Measurements from ENCODE around the gene PDE1C.

PDE1C gene

DNA sequence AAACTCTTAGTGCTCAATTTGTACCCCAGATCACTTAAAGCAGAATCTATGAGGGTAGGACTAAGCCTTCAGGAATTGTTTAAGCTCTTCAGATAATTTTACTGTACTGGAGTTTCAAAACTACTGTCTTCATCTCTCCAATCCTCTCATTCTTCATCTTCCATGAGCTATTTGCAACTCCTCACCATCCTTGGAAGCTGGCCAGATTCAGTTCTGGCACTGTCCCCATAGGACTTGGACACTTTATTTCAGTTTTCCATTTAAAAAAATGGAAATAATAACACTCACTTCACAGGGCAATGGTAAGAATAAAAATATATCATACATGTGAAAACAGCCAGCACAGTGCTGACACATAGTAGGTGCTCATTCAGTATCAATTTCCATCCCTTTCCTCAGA, 308.6 kb downstream of the PDE1C start:
- intact Hi-C loops (cut with DNase I) = no loop called here
- peak in 3 of 10 donors; percentile 21 to 75 (median 23) for DNase-seq

DNA sequence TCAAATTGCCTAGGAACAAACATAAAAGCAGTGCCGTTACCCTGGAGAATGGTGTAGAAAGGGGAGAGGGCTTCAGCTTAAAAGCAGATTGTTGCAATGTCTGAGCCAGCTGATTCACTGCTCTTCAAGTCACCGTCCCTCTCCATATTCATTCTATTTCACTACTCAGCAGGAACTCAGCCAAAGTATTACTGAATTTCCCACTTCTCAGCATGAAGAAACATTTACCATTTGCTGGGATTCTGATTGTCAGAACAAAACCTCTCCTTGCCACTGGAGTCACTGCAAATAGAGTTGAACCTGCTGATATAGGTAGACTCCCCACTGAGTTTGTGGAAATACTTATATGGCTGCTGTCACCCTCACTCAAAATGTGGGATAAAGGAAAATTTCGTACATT, 311.5 kb downstream of the PDE1C start:
- intact Hi-C loops (cut with DNase I) = no loop called here
- no peak for DNase-seq

DNA sequence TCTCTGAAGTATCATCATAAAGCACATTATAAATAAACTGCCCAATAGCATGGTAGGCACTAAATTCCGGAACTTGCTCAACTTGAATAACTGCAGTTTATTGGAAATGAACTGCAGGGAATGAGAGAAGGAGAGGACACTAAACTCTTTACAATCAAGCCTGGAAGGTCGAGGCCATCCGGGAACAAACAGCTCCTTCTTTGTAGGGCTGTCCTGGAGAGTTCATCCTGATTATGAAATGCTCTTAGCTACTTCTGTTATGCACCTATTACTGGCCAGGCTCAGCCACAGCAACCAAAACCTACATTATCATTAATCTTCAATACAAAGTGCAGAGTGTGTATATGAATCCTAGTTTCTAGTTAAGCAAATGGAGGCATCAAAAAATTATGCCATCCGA, 318.5 kb downstream of the PDE1C start:
- intact Hi-C loops (cut with DNase I) = no loop called here
- DNase-seq = no peak

DNA sequence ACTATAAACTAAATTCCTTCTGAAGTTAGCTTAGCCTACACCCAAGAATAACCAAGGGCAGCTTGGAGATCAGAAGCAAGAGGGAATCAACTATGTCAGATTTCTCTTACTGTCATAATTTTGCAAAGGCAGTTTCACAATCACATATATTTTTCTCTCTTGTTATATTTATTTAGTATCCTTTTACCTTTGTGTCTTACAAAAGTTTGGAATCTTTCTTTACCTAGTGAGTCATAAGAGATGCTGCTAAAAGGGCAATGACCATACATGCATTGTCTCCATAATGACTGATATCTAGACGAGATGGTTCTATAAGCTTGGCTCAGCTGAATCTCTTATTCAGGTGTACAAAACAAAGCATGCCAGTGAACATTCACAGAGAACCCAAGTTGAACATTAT, 322.1 kb downstream of the PDE1C start:
- intact Hi-C loops (cut with DNase I) = loop anchor here (10.0 kb wide), 1 partner anchor 737 kb away; no protein-coding TSS in a partner anchor
- DNase-seq = no peak

DNA sequence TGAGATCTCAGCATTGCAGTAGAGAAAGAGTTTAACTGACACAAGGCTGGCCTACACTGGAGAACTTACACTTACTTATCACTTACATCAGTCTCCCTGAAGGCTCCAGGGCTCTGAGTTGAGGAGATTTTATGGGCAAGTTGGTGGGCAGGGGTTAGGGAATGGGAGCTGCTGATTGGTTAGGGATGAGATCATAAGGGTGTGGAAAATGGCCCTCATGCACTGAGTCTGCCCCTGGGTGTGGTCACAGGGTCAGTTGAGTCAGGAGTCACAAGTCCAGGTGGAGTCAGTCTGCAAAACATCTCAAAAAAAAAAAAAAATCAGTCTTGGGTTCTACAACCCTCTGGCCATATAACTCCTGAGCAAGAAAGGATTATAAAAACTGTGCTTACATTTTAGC, 322.7 kb downstream of the PDE1C start:
- no peak for DNase-seq
- intact Hi-C loops (cut with DNase I) = loop anchor here (10.0 kb wide), 1 partner anchor 737 kb away; no protein-coding TSS in a partner anchor

DNA sequence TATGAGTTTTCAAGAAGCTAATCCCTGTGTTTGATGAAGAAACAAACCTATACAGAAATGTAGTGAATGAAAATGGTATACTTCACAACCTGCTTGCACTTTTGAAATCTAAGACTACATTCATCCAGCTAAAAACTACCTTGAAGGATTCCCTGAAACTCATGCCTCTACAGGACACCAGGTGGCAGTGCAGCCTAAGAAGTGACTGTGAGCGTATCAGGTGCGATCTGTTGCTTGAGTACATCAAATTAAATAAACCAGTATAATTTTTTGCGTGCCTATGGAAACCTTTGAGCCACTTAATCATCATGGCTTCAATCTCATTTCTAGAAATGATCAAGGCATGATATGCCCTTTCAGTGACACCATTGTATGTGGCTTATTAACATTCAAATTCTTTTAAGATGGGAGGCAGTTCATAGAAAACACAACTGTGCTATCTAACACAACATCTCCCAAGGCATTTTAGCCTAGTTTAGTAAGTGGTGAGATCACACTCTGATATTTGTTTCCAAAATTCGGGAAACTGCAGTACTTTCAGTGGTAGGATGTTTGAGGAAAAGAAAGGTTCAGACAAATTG, 325.8 kb downstream of the PDE1C start:
- DNase-seq = peak; percentile 48 to 96 (median 80)
- intact Hi-C loops (cut with DNase I) = loop anchor here (1.0 to 10.0 kb wide), 3 partner anchors 460 to 740 kb away; no protein-coding TSS in a partner anchor

DNA sequence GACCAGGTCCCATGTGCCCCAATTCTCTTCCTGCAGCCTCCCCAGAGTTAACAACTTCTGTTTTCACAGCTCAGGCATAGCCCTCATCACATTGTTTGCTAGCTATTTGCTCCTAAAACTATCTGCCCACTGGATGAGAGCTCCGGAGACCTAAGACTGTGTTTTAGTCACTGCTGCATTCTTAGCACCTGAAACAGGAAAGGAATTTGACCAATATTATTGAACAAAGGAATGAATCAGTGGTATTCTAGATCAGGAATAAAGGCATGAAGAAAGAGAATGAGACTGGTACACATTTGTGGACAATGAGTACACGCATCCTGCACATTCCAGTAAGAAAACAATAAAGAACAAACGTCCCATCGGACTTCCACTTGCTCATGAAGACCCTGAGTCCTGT, 328.4 kb downstream of the PDE1C start:
- DNase-seq = no peak
- intact Hi-C loops (cut with DNase I) = loop anchor here (5.0 to 10.0 kb wide), 2 partner anchors 605 to 743 kb away; no protein-coding TSS in a partner anchor

DNA sequence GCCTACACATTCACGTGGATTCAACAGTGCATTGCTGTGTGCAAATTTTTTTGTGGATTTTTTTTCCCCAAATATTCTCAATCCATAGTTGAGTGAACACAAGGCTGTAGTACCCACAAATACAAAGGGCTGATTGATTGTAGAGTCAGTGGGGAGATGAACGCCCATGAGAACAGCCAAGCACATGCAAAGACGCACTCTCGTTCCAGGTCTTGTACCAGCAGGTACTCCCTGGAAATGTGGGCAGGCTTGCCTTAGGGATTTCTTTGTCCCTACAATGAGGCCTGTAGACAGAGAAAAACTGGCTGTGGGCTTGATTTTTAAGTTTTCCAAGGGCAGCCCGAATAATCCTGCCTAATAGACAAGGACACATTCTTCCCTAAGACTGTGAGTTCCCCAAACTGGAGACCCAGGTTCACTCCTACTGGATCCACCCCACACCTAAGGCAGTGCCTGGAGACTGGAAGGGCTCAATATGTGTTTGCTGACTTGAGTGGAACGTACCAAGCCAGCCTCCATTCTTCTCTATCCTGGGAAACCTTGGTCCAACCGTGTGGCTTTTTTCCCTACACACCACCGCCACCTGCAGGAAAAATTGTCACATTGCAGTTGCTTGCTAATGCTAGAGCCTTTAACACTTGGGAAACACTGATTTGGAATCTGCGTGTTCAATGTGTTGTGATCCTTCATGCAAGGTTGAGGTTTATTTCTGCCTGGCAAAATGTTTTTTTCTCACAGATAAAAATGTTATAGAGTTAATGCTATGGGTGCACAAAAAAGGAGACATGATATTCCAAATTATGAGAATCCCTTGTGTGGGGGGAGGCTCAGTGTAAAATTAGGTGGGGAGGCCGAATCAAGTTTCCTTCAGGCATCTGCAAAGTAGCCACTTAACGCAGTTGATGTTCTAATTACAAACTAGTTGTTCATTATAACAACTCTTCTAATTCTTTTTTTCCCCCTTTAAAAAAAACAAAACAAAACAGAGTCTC, 333.9 kb downstream of the PDE1C start:
- peak; percentile 53 to 95 (median 81) for DNase-seq
- intact Hi-C loops (cut with DNase I) = loop anchor here (1.0 kb wide), 3 partner anchors 88 to 602 kb away; no protein-coding TSS in a partner anchor

DNA sequence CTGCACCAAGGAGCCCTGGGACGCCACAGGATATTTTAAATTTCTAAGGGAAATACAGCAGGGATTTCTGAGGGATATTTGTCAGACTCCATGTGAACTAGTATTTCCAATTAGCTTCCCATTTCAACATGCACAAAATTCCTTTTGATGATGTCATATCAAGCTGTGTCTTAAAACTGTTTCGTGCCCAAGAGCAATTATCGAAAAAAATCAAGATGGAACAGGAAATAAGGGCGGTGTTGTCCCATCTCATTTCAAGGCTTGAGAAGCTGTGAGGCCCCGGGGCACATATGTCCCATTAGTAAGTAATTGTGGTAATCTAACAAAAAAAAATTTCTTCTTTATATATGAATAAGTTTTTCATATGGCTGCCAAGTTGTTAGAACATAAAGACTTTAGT, 335.8 kb downstream of the PDE1C start:
- DNase-seq = no peak
- intact Hi-C loops (cut with DNase I) = no loop called here

DNA sequence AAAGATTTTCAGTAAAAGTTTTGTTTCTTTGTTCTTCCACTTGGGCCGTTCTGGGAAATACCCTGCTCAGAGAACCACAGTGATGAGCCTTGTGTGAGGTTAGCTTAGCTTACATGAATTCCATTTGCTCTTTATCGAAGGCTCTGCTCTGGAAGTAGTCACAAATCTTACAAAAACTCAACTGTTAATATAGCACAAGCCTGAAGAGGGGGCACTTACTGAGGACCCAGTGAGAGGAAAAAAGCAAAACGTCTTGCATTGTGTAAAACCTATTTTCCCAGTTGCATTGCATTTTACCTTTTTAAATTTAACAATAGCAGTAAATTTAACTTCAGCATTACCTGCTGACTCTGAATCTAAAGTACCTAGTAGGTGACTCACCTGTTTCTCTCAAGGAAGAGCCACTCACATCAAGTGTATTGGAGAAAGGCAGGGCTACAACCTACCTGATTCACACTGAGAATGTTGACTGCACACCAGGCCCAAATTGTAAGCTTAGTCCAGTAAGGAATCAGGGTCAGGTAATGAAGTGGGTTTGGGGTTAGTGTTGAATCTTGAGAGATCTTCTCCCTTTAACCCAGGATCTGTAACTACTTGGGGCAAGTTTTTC, 340.9 kb downstream of the PDE1C start:
- no peak for DNase-seq
- intact Hi-C loops (cut with DNase I) = no loop called here

DNA sequence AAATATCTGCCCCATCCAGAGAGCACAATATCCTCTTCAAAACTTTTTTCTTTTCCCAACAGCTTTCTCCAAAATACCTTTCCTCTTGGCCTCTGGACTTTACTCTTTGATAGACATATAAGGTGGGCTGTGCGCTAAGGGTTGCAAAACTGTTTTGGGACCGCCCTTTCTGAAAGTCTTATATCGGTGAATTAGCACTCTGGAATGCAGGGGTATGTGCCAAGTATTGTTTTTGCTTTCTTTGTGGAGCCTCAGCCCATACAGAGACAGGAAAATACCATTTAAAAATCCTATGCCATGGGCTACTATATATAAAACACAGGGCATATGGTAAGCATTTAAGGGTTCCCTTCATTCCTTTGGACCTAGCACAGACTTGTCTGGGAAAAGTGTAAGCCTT, 345.5 kb downstream of the PDE1C start:
- intact Hi-C loops (cut with DNase I) = no loop called here
- DNase-seq = no peak

DNA sequence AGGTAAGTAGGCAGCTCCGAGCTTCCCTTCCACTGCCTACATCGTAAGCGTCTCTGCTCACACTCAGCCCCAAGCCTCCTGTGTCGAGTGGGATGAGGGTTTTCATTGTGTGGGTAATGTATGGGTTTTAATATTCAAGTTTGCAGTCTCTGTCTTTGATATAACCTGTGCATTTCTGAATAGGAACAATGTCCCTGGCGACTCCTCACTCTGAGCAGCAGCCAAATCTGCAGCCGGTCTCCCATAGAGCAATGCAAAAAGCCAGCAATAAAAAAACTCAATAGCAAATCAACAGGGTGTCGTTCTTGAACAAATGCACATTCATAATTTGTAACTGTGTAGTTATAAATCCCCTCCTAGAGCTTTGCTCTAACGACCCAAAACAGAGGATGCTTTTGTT, 349.8 kb downstream of the PDE1C start:
- intact Hi-C loops (cut with DNase I) = no loop called here
- no peak for DNase-seq

DNA sequence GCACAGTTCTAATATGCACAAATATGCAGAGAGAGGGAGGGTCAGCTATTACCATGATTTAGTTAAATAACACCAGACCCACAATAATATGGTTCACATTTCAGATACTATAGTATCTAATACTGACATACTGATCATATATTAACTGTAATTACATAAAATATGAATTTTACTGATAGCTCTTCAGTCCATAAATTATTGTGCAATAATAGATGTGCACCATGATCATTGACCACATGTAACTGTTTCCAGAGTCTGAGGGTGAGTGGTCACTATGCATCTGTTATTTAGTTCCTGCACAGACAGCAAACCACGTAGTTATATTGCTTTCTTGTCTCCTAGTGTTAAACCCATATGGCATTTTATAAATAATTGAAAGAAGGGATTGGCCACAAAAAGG, 353.9 kb downstream of the PDE1C start:
- no peak for DNase-seq
- intact Hi-C loops (cut with DNase I) = no loop called here

DNA sequence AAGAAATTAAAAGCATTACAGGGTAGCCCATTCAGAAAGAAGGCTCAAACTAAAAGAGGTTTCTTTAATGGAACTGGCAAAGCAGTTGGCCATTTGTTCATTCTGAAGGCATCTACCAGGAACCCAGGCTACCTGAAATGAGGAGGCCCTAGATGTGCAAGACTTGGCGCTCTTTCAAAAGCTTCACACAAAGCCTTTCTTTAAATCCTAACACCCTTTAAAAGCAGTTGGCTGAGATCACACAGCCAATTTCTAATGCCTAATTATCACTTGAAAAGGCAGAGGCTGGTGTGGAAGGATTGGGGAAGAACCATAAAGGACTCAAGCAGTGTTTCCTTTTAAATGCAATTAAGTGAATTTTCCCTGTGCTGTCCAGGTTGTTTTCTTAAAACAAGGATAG, 360.0 kb downstream of the PDE1C start:
- no peak for DNase-seq
- intact Hi-C loops (cut with DNase I) = no loop called here

DNA sequence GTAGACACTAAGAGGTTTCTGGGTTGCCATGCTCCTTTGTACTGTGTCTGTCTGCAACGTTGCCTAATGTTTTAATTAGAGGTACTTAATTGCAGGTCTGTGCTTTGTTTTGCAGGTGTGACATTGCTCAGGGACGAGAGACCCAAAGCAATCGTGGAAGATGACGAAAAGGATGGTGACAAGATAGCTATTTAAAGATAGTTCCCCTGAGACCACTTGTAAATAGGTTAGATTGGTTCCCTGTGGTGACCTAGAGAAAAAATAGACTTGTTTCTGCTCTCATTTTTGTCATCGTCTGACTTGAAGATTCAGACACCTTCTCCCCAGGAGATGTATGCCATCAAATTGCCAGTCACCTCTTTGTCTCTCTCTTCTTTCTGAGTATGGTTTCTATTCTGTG, 363.1 kb downstream of the PDE1C start:
- intact Hi-C loops (cut with DNase I) = no loop called here
- DNase-seq = no peak

DNA sequence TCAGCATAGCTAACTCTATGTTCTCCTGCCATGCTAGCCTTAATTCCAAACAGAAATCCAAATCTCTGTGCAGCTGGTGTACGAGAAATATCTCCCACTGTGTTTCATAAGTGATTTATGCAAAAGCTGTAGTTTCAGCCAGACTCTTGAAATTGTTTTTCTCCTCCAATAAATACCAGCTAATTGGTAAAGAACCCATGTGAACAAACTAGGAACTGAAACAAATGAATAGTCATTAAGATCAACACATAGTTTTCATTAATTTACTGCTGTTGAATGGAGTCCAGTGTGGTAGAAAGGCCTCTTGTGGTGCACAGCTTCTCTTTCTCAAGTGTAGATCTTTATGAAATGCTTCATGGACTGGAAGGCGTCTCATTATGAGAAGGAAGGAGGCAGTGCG, 364.8 kb downstream of the PDE1C start:
- intact Hi-C loops (cut with DNase I) = no loop called here
- DNase-seq = no peak

DNA sequence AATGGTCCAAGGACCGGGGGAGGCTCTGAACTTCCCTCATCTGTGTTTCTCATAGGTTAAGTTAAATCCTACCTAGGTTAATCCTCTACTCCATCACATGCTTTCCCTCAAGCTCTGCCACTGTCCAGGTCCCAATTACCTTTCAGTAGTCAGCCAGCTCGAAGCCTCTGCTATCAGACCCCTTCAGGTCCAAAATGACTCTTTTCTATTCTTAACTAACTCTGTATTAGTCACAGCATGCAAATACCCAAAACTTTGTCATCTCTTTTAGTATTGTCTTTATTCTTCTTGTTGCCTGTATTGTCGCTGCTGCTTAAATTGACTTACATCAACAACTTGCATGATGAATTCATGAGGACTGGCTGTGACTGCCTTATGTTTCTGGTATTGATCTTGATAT, 367.9 kb downstream of the PDE1C start:
- intact Hi-C loops (cut with DNase I) = no loop called here
- DNase-seq = no peak
